Activated B cell treated with CpG ODN at 0.5 μM for 24 hours (primary cell): ENCODE data around the gene SNX15. TPM values are rescaled to one million over a fixed set of nuclear protein-coding genes. Genes with fewer than 3 reads are reported as not detected.

Experiments
- ATAC-seq: fragments of 200-7000 bp; cut with Tn5 transposase; one replicate; pipeline ENCODE4 v1.10.0; 2021; ENCODE audit warnings: low read depth, mild to moderate bottlenecking, moderate library complexity
- CTCF ChIA-PET: fragments of 350-600 bp; sonication (Branson Sonifier 250); formaldehyde crosslinking; loops from one replicate; lab custom pipeline; 2021; ENCODE audit warnings: antibody characterized with exemption; lab: Charles Lee
- POLR2A ChIA-PET: fragments of 350-600 bp; sonication (Branson Sonifier 250); formaldehyde crosslinking; loops from one replicate; lab custom pipeline; 2021; ENCODE audit warnings: antibody characterized with exemption; lab: Charles Lee
- DNase-seq: peaks from one replicate; pipeline ENCODE4 v3.0.0; 2022
- H3K27ac Mint-ChIP-seq: one replicate; pipeline ENCODE4 v1.8.0; 2020; ENCODE audit warnings: mixed read lengths
- H3K27me3 Mint-ChIP-seq: one replicate; pipeline ENCODE4 v1.8.0; 2021; ENCODE audit warnings: mixed read lengths
- H3K36me3 Mint-ChIP-seq: one replicate; pipeline ENCODE4 v1.8.0; 2021; ENCODE audit warnings: low read depth, mixed read lengths
- H3K4me1 Mint-ChIP-seq: one replicate; pipeline ENCODE4 v1.8.0; 2021; ENCODE audit warnings: mixed read lengths
- H3K4me3 Mint-ChIP-seq: one replicate; pipeline ENCODE4 v1.8.0; 2020; ENCODE audit warnings: mild to moderate bottlenecking, mixed read lengths
- H3K9me3 Mint-ChIP-seq: one replicate; pipeline ENCODE4 v1.8.0; 2020; ENCODE audit warnings: mixed read lengths
- intact Hi-C: fragments of 100-400 bp; cut with micrococcal nuclease; formaldehyde crosslinking; loops from one replicate; pipeline ENCODE4 v1.15.1; 2024
- total RNA-seq: library from RNA; stranded (reverse); gene quantifications from 2 replicates; pipeline ENCODE4 v1.2.3, GENCODE V29; 2022
- TF ChIP-seq, protein P1 (sequence below): fragments of 200-600 bp; IDR thresholded peaks from one replicate; pipeline ENCODE4 v1.8.0; 2022; ENCODE audit warnings: antibody characterized with exemption, mild to moderate bottlenecking

The SNX15 gene
- total RNA-seq, 1 donor from 2014 or later: 17.3 TPM

DNA sequence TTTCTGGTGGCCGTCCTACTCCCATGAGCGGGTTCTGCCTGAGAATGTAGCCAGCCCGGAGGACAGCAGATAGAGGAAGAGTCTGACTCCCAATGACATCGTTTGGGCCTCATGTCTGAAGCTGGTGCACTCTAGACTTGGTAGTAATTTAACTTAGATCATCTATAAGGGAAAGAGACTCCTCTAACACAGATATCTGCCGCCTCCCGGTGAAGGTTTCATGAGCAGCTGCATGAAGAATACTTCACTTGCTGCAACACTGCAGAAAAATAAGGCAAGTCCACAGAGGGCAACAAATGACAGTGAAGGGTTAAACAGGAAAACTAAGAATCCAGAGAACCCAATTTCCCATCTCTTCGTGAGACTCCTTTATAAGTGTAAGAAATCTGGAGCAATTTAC, 19.2 kb upstream of the SNX15 start:
- ATAC-seq (no peak), DNase-seq (no peak)
- Mint-ChIP-seq H3K4me3 (no peak overlapping the region), H3K9me3 (no peaks in the 10 kb centered on the region), H3K27me3 (no peaks in the 10 kb centered on the region), H3K27ac (no peak overlapping the region), H3K4me1 (peaks cover 3% of the 10 kb centered on the region), H3K36me3 (no peaks in the 10 kb centered on the region)
- TF ChIP-seq, protein P1, sequence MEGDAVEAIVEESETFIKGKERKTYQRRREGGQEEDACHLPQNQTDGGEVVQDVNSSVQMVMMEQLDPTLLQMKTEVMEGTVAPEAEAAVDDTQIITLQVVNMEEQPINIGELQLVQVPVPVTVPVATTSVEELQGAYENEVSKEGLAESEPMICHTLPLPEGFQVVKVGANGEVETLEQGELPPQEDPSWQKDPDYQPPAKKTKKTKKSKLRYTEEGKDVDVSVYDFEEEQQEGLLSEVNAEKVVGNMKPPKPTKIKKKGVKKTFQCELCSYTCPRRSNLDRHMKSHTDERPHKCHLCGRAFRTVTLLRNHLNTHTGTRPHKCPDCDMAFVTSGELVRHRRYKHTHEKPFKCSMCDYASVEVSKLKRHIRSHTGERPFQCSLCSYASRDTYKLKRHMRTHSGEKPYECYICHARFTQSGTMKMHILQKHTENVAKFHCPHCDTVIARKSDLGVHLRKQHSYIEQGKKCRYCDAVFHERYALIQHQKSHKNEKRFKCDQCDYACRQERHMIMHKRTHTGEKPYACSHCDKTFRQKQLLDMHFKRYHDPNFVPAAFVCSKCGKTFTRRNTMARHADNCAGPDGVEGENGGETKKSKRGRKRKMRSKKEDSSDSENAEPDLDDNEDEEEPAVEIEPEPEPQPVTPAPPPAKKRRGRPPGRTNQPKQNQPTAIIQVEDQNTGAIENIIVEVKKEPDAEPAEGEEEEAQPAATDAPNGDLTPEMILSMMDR: no peak
- intact Hi-C loops: no loop called here
- POLR2A ChIA-PET: interaction anchor here (0.7 kb wide), 2 partner anchors 8 to 159 kb away, joined by 7 to 11 read pairs; no protein-coding TSS in a partner anchor
- CTCF ChIA-PET: no interaction called here

- Mint-ChIP-seq H3K4me3 (no peak overlapping the region), H3K27ac (no peak overlapping the region), H3K4me1 (peaks cover 9% of the 10 kb centered on the region), H3K9me3 (no peaks in the 10 kb centered on the region), H3K27me3 (no peaks in the 10 kb centered on the region), H3K36me3 (peaks cover 2% of the 10 kb centered on the region)
- intact Hi-C loops: no loop called here
- POLR2A ChIA-PET: interaction anchor here (0.6 to 0.7 kb wide), 3 partner anchors 9 to 160 kb away, joined by 3 to 11 read pairs (median 7); no protein-coding TSS in a partner anchor
- DNase-seq: no peak
- TF ChIP-seq, protein P1: no peak
- no peak for ATAC-seq
- CTCF ChIA-PET: no interaction called here
These were observed 18.4 kb upstream of the SNX15 start for GRCh38 chr11:65008873-65009272.

DNA sequence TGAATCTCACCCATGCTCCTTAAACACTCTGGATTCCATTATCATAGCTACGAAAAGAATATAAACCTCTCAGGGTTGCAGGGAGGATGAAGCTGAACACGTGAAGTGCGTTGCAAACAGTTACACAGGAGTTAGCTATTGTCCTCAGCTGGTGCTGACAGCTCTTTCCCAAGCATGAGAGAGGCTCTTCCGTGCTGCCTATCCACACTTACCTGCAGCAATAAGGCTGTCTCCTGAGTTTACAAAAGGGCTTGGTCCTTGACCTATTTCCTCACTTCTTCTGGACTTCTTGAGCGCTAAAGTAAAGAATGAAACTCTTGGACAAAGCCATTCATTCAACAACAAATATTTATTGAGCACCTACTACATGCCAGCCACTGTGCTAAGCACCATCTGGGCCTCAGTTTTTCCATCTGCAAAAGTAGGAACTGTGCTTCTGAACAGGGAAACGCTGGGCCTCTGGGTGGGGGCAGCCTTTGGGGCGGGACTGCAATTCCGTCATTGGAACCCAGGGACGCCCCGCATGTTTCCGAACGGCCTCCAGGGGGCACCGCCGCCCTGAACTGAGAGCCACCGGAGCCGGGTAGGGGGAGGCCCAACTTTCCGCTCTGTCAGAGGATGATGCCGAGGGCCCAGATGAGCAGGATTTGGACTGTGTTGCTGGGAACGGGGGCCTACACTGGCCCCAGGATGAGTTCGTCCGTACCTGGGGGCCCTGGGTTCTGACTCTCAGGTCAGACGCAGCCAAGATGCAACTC, 13.9 kb upstream of the SNX15 start:
- intact Hi-C loops: loop anchor here (1.0 to 5.0 kb wide), 10 partner anchors 41 to 319 kb away; partner anchors contain the start of genes ATG2A, CAPN1, DPF2 and MAJIN
- TF ChIP-seq, protein P1: no peak
- H3K27ac Mint-ChIP-seq: peak overlapping the region; percentile 96
- ATAC-seq (peak; percentile 83), DNase-seq (peak; percentile 84)
- H3K9me3 Mint-ChIP-seq: no peaks in the 10 kb centered on the region
- peak overlapping the region; percentile 90 for H3K4me3 Mint-ChIP-seq
- peaks cover 26% of the 10 kb centered on the region for H3K4me1 Mint-ChIP-seq
- H3K36me3 Mint-ChIP-seq: peaks cover 16% of the 10 kb centered on the region
- ChIA-PET CTCF (interaction anchor here (0.6 to 2.8 kb wide), 20 partner anchors 9 to 377 kb away, joined by 3 to 15 read pairs (median 4); partner anchors contain the start of genes ATG2A, BATF2, CDC42BPG and CDCA5), POLR2A (interaction anchor here (0.7 to 2.4 kb wide), 19 partner anchors 14 to 602 kb away, joined by 3 to 13 read pairs (median 5); partner anchors contain the start of genes ATG2A, BATF2, MAJIN and PCNX3)
- H3K27me3 Mint-ChIP-seq: no peaks in the 10 kb centered on the region

GRCh38 chr11:65013888-65014725, 13.1 kb upstream of the SNX15 start, which contains the start of gene ARL2:
Gene ARL2 (plus strand): TSS chr11:65014160. CDS start chr11:65014208, 48 bp downstream.
- ChIA-PET CTCF (interaction anchor here (0.6 to 2.8 kb wide), 20 partner anchors 8 to 376 kb away, joined by 3 to 15 read pairs (median 4); partner anchors contain the start of genes ATG2A, BATF2, CDC42BPG and CDCA5), POLR2A (interaction anchor here (0.6 to 2.4 kb wide), 23 partner anchors 13 to 601 kb away, joined by 3 to 13 read pairs (median 5); partner anchors contain the start of genes ATG2A, BATF2, MAJIN and PCNX3)
- DNase-seq (peak; percentile 89), ATAC-seq (peak; percentile 80)
- Mint-ChIP-seq H3K27ac (peak within 1 kb of the TSS; percentile 96), H3K4me1 (peaks cover 26% of the 10 kb centered on the region), H3K4me3 (peak within 1 kb of the TSS; percentile 90), H3K36me3 (peaks cover 20% of the 10 kb centered on the region), H3K27me3 (no peaks in the 10 kb centered on the region), H3K9me3 (no peaks in the 10 kb centered on the region)
- intact Hi-C loops: loop anchor here (1.0 to 5.0 kb wide), 18 partner anchors 13 to 318 kb away; partner anchors contain the start of genes ATG2A, CAPN1, CDCA5 and DPF2
- TF ChIP-seq, protein P1: peak; percentile 54
